ENCODE data around the gene RPL13A.

The RPL13A gene

DNA sequence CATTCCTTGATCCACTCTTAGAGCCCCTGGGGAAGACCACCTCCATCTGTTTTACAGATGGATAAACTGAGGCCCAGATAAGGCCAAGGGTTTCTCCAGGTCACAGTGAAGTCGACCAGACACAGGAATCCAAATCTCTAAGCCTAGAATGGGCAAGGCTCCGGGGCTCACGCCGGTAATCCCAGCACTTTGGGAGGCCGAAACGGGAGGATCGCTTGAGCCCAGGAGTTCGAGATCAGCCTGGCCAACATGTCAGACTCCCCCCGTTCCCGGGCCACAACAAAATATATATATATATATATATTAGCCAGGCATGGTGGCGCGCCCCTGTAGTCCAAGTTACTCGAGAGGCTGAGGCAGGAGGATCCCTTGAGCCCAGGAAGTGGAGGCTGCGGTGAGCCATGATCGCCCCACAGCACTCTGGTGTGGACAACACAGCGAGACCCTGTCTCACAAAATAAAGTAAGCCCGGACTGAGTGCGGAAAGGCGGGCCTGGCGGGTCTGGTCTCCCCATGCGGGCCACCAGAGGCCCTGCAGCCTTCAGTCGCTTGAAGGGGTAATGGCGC lies 615 bp upstream of the RPL13A start:
- no peak for DNase-seq

DNA sequence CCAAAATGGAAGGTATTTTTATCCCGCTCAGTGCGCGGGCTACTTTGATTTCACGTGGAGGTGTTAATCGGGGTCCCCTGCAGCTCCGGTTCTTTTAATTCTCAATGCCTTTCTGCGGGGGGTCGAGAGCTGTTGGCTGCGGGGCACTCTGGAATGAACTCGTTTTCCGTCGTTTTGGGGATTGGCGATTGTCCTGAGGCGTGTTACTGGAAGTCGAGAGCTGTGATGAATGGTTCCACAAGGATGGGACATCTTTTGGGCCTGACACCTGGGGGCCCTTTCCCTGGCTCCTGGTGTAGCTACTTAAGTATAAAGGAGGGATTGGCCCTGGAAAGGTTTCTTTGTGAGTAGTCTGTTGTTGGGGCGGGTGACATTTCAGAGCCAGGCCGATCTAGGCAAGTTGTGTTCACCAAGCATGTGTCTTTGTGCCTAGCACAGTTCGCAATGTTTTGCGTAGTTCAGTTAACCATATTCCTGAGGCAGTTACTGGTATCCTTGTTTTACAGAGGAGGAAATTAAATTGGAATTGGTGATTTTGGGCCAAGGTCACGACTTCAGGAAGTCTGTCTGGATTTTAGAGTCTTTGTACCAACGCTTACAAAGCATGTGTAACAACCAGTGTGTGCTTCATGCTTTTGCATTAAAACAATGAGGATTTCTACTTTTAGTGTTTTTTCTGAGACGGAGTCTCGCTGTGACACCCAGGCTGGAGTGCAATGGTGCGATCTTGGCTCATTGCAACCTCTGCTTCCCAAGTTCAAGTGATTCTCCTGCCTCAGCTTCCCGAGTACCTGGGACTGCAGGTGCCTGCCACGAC lies 846 bp downstream of the RPL13A start:
- DNase-seq, result no peak

DNA sequence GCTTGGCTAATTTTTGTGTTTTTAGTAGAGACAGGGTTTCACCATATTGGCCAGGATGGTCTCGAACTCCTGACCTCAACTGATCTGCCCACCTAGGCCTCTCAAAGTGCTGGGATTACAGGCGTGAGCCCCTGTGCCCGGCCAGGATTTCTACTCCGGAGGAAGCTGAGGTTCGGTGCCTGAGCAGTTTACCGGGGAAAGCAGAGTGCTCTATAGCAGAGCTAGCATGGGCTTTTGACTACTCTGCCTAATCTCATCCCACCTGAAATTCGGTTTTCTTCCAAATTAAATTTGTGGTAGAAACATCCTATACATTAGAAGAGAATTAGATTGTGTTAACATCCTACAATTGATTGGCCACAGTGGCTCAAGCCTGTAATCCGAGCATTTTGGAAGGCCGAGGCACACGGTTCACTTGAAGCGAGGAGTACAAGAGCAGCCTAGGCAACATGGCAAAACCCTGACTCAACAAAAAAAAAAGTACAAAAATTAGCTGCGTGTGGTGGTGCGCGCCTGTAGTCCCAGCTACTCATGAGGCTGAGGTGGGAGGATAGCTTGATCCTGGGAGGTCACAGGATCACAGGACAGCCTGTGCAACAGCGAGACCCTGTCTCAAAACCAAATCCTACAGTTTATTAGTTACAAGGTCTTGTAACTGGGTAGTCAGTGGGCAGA lies 1.6 kb downstream of the RPL13A start:
- no peak for DNase-seq

GRCh38 chr19:49489601-49490167 lies 2.3 kb downstream of the RPL13A start:
- DNase-seq, result no peak

DNA sequence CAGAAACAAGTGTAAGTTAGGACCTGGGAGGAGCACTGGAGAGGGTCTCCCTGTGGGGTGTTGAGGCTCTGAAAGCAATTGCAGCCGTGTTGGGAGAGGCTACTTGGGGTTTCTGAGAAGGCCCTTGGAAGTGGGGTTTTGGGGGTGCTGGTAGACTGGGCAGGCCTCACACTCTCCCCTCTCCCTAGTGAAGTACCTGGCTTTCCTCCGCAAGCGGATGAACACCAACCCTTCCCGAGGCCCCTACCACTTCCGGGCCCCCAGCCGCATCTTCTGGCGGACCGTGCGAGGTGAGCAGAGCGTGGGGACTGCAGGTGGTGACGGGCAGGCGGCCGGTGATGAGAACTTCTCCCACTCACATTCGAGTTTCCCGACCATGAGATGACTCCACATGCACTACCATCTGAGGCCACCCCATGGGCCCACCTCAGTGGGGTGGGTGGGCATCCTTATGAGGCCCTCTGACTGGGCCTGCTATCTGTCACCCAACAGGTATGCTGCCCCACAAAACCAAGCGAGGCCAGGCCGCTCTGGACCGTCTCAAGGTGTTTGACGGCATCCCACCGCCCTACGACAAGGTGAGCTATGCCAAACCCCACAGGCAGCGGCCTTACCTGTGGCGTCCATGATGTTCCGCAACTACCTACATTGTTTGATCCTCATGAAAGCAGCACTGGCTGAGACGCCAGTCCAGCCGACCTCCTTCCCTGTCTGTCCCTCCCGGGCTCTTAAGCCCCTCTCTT lies 3.0 kb downstream of the RPL13A start:
- DNase-seq, result no peak

- DNase-seq, result no peak
Observed at GRCh38 chr19:49491030-49491803, 3.8 kb downstream of the RPL13A start.

- no peak for DNase-seq
Observed at GRCh38 chr19:49491804-49492572, 4.6 kb downstream of the RPL13A start.

DNA sequence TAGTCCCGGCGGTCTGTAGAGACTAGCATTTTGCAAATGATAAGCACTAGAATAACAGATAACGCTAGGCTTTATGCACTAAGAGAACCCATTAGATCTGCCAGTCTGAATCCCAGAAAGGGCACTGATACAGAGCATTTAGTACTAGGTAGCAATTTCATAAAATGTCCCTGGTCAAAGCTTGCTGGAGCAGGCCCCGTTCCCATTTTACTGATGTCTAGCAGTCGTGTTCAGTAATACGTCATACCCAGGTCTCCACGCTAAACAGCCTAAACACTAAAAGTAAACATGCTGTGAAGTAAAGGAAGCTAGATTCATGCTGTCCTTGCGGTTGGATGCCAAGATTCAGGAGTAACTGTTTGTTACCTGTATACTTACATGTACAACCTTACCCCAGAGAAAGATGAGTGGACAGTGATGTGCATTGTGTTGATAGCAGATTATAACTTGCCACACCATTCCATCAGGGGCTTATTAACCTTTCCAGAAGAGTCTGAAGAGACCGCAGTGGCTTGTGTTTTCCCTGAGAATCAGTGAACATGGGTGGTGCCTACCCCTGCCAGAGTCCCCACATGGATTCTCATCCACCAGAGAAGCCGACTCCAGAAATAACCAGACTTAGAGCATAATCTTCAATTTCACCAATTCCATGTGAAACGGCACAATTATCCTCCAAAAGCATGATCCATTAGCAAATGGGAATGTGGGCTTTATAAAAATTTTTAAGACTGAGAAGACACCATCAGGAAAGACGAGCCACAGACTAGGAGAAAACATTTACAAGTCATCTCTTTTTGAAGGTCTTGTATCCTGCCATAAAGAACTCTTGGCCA lies 5.4 kb downstream of the RPL13A start:
- DNase-seq, result no peak

DNA sequence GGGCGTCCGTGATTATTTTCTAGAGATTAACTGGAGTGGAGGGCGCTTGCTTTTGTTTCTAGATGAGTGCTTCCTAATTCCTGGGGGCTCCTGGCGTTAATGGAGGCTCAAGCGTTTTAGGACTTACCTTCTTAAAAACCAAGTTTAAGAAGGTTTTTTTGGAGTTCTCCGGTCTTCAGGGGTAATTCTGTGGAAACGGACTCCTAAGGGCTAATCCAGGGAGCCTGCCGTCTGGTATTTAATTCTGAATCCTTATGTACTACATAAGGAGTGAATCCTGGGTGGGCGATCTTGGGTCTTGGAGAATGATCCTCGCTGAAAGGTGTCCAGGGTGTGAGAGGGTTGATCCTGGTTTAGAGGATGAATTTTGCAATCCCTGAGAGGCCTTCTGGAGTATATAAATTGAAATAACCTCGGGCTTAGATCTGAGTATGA lies 9.2 kb downstream of the RPL13A start:
- no peak for DNase-seq

DNA sequence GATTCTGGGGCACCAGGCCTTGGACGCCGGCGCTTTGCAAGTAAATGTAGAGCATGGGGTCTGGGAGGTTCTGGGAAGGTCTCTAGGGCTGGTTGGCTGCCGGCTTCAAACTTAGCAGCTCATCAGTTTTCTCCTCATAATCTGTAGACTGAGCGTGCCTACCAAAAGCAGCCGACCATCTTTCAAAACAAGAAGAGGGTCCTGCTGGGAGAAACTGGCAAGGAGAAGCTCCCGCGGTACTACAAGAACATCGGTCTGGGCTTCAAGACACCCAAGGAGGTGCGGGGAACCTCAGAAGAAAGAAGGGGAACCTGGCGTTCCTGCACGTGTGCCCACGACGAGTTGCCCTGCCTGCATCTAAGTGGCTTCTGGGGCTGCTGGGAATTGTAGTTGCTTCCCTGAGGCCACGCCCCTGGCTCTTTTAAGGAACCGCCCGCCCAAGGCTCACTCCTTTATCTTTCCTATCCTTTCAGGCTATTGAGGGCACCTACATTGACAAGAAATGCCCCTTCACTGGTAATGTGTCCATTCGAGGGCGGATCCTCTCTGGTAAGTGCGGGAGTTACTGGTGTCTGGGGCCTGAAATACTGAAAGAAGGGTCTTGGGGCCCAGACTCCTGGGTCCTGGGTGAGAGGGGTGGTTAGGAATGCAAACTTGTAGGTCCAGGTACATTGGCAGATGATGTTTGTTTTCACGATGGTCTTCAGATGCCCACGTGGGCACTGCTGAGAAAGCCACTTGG lies 9.8 kb downstream of the RPL13A start:
- DNase-seq, result no peak

DNA sequence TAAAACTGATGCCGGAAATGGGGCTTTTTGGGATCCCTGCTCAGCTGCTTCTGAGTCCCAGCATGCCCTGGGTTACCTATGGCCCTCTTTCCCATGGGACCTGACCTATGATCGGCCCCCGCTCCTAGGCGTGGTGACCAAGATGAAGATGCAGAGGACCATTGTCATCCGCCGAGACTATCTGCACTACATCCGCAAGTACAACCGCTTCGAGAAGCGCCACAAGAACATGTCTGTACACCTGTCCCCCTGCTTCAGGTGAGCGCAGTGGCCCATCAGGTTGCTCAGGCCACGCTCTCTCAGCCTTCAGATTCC lies 10.3 kb downstream of the RPL13A start:
- DNase-seq, result no peak

DNA sequence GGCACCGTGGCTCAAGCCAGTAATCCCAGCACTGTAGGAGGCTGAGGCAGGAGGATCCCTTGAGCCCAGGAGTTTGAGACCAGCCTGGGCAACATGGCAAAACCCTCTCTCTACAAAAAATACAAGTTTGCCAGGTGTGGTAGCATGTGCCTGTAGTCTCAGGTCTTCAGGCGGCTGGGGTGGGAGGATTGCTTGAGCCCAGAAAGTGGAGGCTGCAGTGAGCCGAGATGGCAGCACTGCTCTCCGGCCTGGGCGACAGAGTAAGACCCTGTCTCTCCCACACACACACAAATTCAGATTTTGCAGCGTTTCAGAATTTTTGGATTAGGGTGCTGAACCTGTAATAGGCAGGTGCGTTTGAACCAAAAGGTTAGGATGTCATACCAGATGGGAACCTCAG lies 11.1 kb downstream of the RPL13A start:
- DNase-seq, result no peak

DNA sequence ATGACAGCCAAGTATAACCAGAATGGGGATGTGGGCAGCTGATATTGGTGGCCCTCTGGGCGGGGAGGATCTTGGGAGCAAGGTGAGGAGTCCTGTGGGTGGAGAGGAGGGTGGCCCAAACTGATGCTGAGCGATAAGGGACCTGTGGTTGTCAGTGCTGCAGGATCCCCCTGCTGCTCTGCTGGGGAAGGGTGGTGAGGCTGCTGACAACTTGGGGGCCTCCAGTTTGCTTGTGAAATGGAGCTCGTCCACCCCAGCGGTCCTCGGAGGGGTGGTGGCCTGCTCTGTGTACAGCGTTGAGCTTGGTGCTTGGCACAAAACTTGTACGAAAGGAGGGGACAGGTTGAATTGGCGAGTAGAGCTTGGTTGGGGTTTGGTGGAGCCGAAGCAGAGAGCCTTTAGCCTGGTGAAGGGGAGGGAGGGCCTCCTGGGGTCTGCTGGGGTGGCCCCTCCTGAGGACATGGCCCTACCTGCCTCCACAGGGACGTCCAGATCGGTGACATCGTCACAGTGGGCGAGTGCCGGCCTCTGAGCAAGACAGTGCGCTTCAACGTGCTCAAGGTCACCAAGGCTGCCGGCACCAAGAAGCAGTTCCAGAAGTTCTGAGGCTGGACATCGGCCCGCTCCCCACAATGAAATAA lies 11.7 kb downstream of the RPL13A start:
- no peak for DNase-seq

GRCh38 chr19:49502866-49503581 lies 15.6 kb downstream of the RPL13A start:
- no peak for DNase-seq

DNA sequence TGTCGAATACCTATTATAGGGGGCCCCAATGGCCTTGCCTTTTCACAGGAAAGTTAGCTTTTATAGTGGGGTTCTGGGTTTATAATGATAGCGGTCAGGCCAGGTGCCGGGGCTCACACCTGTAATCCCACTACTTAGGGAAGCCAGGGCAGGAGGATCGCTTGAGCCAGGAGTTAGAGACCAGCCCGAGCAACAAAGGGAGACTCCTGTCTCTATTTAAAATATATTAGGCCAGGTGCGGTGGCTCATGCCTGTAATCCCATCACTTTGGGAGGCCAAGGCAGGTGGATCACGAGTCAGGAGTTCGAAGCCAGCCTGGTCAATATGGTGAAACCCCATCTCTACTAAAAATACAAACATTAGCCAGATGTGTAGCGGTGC lies 16.2 kb downstream of the RPL13A start:
- no peak for DNase-seq

DNA sequence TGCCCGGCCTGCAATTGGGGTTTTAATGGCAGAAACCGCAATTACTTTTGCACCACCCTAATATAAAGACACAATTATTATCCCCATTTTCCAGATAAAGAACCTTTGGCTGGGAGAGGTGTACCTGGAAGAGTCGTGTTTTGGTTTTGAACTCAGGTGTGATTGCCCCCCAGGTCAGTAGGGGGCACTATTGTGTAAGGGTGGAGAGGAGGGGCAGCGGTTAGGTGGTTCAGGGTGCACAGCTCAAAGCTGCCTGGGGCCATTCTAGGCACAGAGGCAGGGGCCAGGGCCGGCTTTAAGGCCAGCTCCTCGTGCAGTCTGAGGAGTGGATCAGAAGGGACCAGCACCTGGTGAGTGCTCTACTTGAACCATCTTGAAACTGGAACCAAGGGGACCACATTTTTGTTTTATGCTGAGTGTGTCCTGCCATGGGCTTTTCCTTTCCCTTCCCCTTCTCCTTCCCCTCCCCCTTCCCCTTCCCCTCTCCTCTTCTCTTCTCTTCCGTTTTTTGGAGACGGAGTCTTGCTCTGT lies 19.2 kb downstream of the RPL13A start:
- DNase-seq, result peak; percentile 66

GRCh38 chr19:49507803-49508494 lies 20.5 kb downstream of the RPL13A start:
- DNase-seq, result no peak
